NCI-H187 treated with DMSO at 0.1 percent for 48 hours (cell line): Measurements from ENCODE around the gene NIPA2.

Experiments used
- DNase-seq: peaks from one replicate; lab custom pipeline; 2025; lab: John Stamatoyannopoulos, UW

Gene NIPA2

GRCh38 chr15:22877607-22878006, 39.1 kb downstream of the NIPA2 start:
- DNase-seq: no peak

GRCh38 chr15:22878103-22878502, 39.6 kb downstream of the NIPA2 start:
- DNase-seq: no peak

GRCh38 chr15:22880068-22880980, 41.9 kb downstream of the NIPA2 start:
- DNase-seq: no peak

- DNase-seq: no peak
Observed at GRCh38 chr15:22880981-22881738, 42.7 kb downstream of the NIPA2 start.

- no peak for DNase-seq
Observed at GRCh38 chr15:22881739-22882440, 43.4 kb downstream of the NIPA2 start.

GRCh38 chr15:22883196-22883595, 44.7 kb downstream of the NIPA2 start:
- DNase-seq: no peak

GRCh38 chr15:22884344-22884743, 45.9 kb downstream of the NIPA2 start:
- DNase-seq: no peak

GRCh38 chr15:22885120-22885519, 46.7 kb downstream of the NIPA2 start:
- no peak for DNase-seq

GRCh38 chr15:22887157-22887951, 48.9 kb downstream of the NIPA2 start:
- no peak for DNase-seq

GRCh38 chr15:22888120-22888859, 49.8 kb downstream of the NIPA2 start:
- DNase-seq: no peak

GRCh38 chr15:22889146-22889818, 50.8 kb downstream of the NIPA2 start:
- no peak for DNase-seq

GRCh38 chr15:22890296-22890695, 51.8 kb downstream of the NIPA2 start:
- no peak for DNase-seq

- no peak for DNase-seq
Observed at GRCh38 chr15:22891426-22892210, 53.2 kb downstream of the NIPA2 start.

GRCh38 chr15:22892333-22892732, 53.9 kb downstream of the NIPA2 start:
- no peak for DNase-seq

- DNase-seq: no peak
Observed at GRCh38 chr15:22893081-22893480, 54.6 kb downstream of the NIPA2 start.

GRCh38 chr15:22893881-22894280, 55.4 kb downstream of the NIPA2 start:
- no peak for DNase-seq

GRCh38 chr15:22895465-22896190, 57.2 kb downstream of the NIPA2 start:
- DNase-seq: no peak

- DNase-seq: no peak
Observed at GRCh38 chr15:22902046-22902445, 63.6 kb downstream of the NIPA2 start.

GRCh38 chr15:22902578-22902977, 64.1 kb downstream of the NIPA2 start:
- no peak for DNase-seq
